ENCODE results near the gene ZBTB21. TPM values are rescaled to one million over a fixed set of nuclear protein-coding genes. Genes with fewer than 3 reads are reported as not detected.

The ZBTB21 gene
- total and polyA plus RNA-seq, 2 of the 4 experiments (the other 2 are of a cell fraction): 6.8 to 12.0 TPM

DNA sequence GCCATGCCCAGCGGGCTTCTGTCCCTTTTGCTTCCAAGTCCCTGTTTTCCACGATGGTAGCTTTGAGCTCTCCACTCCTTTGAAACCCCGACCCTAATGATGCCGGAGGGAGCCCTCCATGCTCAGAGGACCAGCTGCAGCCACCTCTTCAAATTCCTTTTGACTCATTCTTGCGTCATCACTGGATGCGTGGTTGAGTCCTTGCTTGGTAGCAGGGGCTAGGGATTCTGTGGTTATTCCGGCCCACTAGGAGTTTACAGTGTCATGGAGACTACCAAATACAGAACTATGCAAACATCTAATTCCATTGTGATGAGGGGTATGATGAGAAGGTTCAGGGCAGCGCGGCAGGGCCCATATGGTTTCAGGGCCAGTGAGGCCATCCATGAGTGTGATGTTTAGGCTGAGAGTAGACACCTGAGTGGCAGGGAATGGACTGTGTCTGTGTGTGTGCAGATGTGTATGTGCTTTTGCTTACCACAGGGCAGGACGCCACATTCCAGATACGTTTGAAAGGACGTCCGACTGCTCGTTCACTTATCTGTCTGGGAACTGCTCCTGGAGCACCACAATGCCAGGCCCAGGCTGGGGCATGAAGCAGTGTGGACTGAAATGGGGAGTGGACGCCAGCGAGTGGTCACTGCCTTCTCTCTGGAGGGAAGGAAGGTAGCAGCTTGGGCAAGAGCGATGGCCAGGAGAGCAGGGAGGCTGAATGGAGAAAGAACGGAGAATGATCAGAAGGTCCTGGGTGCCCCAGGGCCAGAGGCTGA is 30.4 kb upstream of the ZBTB21 start:
- H4K5ac ChIP-seq (ENCODE audit: low read depth, low read length): peak overlapping the region; percentile 96
- H3K9me1 ChIP-seq (ENCODE audit: insufficient read depth, low read length): peaks cover 17% of the 10 kb centered on the region
- H3K27me3 ChIP-seq (ENCODE audit: control insufficient read depth, insufficient read depth, low read length): no peaks in the 10 kb centered on the region
- H3K23ac ChIP-seq (ENCODE audit: low read depth, low read length): peak overlapping the region; percentile 100
- H2BK5ac ChIP-seq (ENCODE audit: low read depth, low read length, poor library complexity, severe bottlenecking): peak overlapping the region; percentile 99
- H2AK5ac ChIP-seq (ENCODE audit: low read depth, low read length): peak overlapping the region; percentile 100
- H4K8ac ChIP-seq (ENCODE audit: low read depth in 2 of 2, low read length in 2 of 2): peak overlapping the region; percentile 97 to 99
- peaks cover 26% of the 10 kb centered on the region for H3K4me1 ChIP-seq (ENCODE audit: control insufficient read depth, insufficient read depth, low read length)
- ATAC-seq (ENCODE audit: low read depth) (peak; percentile 93), DNase-seq (peak; percentile 100)
- H3K14ac ChIP-seq (replicated peaks; ENCODE audit: low read depth, low read length): peak overlapping the region; percentile 99
- BruUV-seq (replicated peaks): no TSS peak
- dilution Hi-C loops (cut with HindIII; ENCODE audit: low sequenced_read_pairs, unreplicated experiment) (no loop called here), in situ Hi-C loops (cut with MboI; ENCODE audit: low sequenced_read_pairs) (no loop called here), intact Hi-C loops (cut with micrococcal nuclease) (no loop called here)
- H4K20me1 ChIP-seq (ENCODE audit: insufficient read depth, low read length): no peaks in the 10 kb centered on the region
- peak overlapping the region; percentile 100 for H2BK120ac ChIP-seq (ENCODE audit: low read depth, low read length)
- H2AK9ac ChIP-seq (replicated peaks; ENCODE audit: low read depth, low read length, poor library complexity): peak overlapping the region; percentile 97
- H3K18ac ChIP-seq (ENCODE audit: low read depth, low read length): peak overlapping the region; percentile 95
- H4K91ac ChIP-seq (ENCODE audit: insufficient read depth, low read depth, low read length): peak overlapping the region; percentile 100
- no peaks in the 10 kb centered on the region; the same call in 1 of the 2 replicates for H3K9me3 ChIP-seq (ENCODE audit: control insufficient read depth, insufficient read depth, low read length)
- H3K79me1 ChIP-seq (ENCODE audit: low read depth in 1 of 2, low read length in 2 of 2): peaks cover 0 to 3% of the 10 kb centered on the region in 2 experiments; a peak in 2 of 4 replicates
- H2BK15ac ChIP-seq (ENCODE audit: low read depth, low read length): peak overlapping the region; percentile 98
- H3K9ac ChIP-seq (ENCODE audit: low read depth, low read length): peak overlapping the region; percentile 80
- peak overlapping the region; percentile 100 for H3K4ac ChIP-seq (ENCODE audit: low read depth, low read length)
- H3K56ac ChIP-seq (ENCODE audit: extremely low read depth, insufficient read depth, low read length): peak overlapping the region; percentile 99
- peak overlapping the region; percentile 72 for H3K4me2 ChIP-seq (ENCODE audit: low read depth, low read length)
- H2AFZ ChIP-seq (replicated peaks; ENCODE audit: low read length, poor library complexity): peak overlapping the region; percentile 94
- ChIA-PET POLR2A (ENCODE audit: unreplicated experiment) (no interaction called here), CTCF (interaction anchor here (0.6 to 1.7 kb wide), 3 partner anchors 35 to 84 kb away, joined by 3 to 8 read pairs (median 3); no protein-coding TSS in a partner anchor)
- H2BK20ac ChIP-seq (ENCODE audit: low read depth, low read length): peak overlapping the region; percentile 100
- no peaks in the 10 kb centered on the region for H3K36me3 ChIP-seq (ENCODE audit: control insufficient read depth, insufficient read depth, low read length)
- no peak overlapping the region for H3K4me3 ChIP-seq (ENCODE audit: insufficient read depth, low read depth, low read length)
- H3K27ac ChIP-seq (ENCODE audit: insufficient read depth, low read length): peak overlapping the region; percentile 97
- 43% methylated on average over 7 of the region's 18 CpGs; no CpG with 5 or more reads in 1 of the 2 experiments for WGBS, 2 experiments (ENCODE audit: extremely low coverage in 2 of 2, insufficient read length in 1 of 2)
- TF ChIP-seq RFX5 (IDR thresholded peaks at IDR 0.05; ENCODE audit: low read depth, low read length) (no peak), MAZ (IDR thresholded peaks at IDR 0.05; ENCODE audit: borderline replicate concordance, low read depth, low read length) (0 out of 2 replicates have a peak, but pooled peaks have one; percentile 2), SMC3 (IDR thresholded peaks at IDR 0.05; ENCODE audit: low read depth, low read length) (peak; percentile 16; the same call in 1 of the 2 replicates), NFE2L2 (IDR thresholded peaks at IDR 0.05; ENCODE audit: low read depth, low read length) (peak; percentile 43; the same call in 1 of the 2 replicates), MAFK (IDR thresholded peaks at IDR 0.05; ENCODE audit: low read depth, low read length) (0 out of 2 replicates have a peak, but pooled peaks have one; percentile 23), BHLHE40 (IDR thresholded peaks at IDR 0.05; ENCODE audit: low read depth, low read length) (peak; percentile 44; the same call in 1 of the 2 replicates), RAD21 (IDR thresholded peaks at IDR 0.05; ENCODE audit: low read length) (peak; percentile 12), CHD1 (IDR thresholded peaks at IDR 0.05; ENCODE audit: low read depth, low read length) (no peak; the same call in 1 of the 2 replicates), POLR2A (IDR thresholded peaks at IDR 0.05; ENCODE audit: low read depth, low read length) (peak; percentile 90; the same call in 1 of the 2 replicates), RCOR1 (IDR thresholded peaks at IDR 0.05; ENCODE audit: insufficient replicate concordance, low read length) (peak; percentile 67), CTCF (conservative IDR thresholded peaks at IDR 0.05; ENCODE audit: low read depth, low read length) (no peak), CEBPB (IDR thresholded peaks at IDR 0.05; ENCODE audit: low read depth, low read length) (peak; percentile 100)
- TF ChIP-seq, protein P1, sequence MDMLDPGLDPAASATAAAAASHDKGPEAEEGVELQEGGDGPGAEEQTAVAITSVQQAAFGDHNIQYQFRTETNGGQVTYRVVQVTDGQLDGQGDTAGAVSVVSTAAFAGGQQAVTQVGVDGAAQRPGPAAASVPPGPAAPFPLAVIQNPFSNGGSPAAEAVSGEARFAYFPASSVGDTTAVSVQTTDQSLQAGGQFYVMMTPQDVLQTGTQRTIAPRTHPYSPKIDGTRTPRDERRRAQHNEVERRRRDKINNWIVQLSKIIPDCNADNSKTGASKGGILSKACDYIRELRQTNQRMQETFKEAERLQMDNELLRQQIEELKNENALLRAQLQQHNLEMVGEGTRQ (IDR thresholded peaks at IDR 0.05; ENCODE audit: low read depth, low read length): no peak
